ENCODE measurements around the gene KRTAP5-4. TPM values are rescaled to one million over a fixed set of nuclear protein-coding genes. Genes with fewer than 3 reads are reported as not detected.

KRTAP5-4 gene
- total RNA-seq, 3 donors from 2014 or later: not detected

GRCh38 chr11:1571760-1572196, 50.2 kb downstream of the KRTAP5-4 start:
- H3K36me3 Mint-ChIP-seq (ENCODE audit: insufficient read depth): no peaks in the 10 kb centered on the region
- peaks cover 19% of the 10 kb centered on the region for H3K4me1 Mint-ChIP-seq (ENCODE audit: low read depth)
- ATAC-seq (no peak), DNase-seq (no peak)
- H3K27me3 Mint-ChIP-seq (ENCODE audit: low read depth): peaks cover 2% of the 10 kb centered on the region
- H3K4me3 Mint-ChIP-seq: no peak overlapping the region
- H3K9me3 Mint-ChIP-seq: no peaks in the 10 kb centered on the region

Other genes starting within 250 kb of the KRTAP5-4 start
- gene BRSK2, start 232.2 kb downstream of the KRTAP5-4 start, total RNA-seq: under 1 TPM; 0.53 to 0.94 (median 0.76) TPM
- 10 to 100 TPM; 17.7 to 20.1 (median 18.2) TPM for gene MOB2, start 135.4 kb downstream of the KRTAP5-4 start, total RNA-seq
- gene DUSP8, start 49.9 kb downstream of the KRTAP5-4 start, total RNA-seq: 1 to 10 TPM; 5.4 to 6.0 (median 5.7) TPM
- not detected for gene KRTAP5-1, start 36.9 kb downstream of the KRTAP5-4 start, total RNA-seq
- gene KRTAP5-2, start 23.8 kb downstream of the KRTAP5-4 start, total RNA-seq: not detected
- not detected for gene KRTAP5-3, start 13.7 kb downstream of the KRTAP5-4 start, total RNA-seq
- gene KRTAP5-5, start 7.6 kb upstream of the KRTAP5-4 start, total RNA-seq: not detected
- not detected for gene KRTAP5-6, start 75.1 kb upstream of the KRTAP5-4 start, total RNA-seq
- gene IFITM10, start 128.5 kb upstream of the KRTAP5-4 start, total RNA-seq: under 1 TPM; 0.33 to 0.53 (median 0.33) TPM
- 100 to 1,000 TPM in 1 of 3 donors, 10 to 100 TPM in 2; 74.9 to 101 (median 83.7) TPM for gene CTSD, start 141.8 kb upstream of the KRTAP5-4 start, total RNA-seq
- not detected for gene SYT8, start 212.9 kb upstream of the KRTAP5-4 start, total RNA-seq
- not detected for gene TNNI2, start 216.8 kb upstream of the KRTAP5-4 start, total RNA-seq
- 10 to 100 TPM; 34.6 to 71.7 (median 60.6) TPM for gene LSP1, start 230.9 kb upstream of the KRTAP5-4 start, total RNA-seq

All from activated T-cell treated with anti-CD3 and anti-CD28 coated beads, Interleukin-2, amount 50 U/mL, for 4 hours (primary cell).